Mucosa of descending colon (tissue), 3 donors: ENCODE measurements around the gene VSIR. TPM values are rescaled to one million over a fixed set of nuclear protein-coding genes. Genes with fewer than 3 reads are reported as not detected.
A peak's percentile ranks its signal among the peaks of the same experiment; 100 is the strongest.

Source experiments
- ATAC-seq: fragments of 200-7000 bp; cut with Tn5 transposase; one replicate; pipeline ENCODE4 v1.9.1; 2020; ENCODE audit warnings: mild to moderate bottlenecking, moderate library complexity
- DNase-seq, 3 donors: peaks; one replicate each; pipeline ENCODE4 v3.0.0-alpha.2; 2020
- H3K36me3 ChIP-seq: fragments of 200-600 bp; one replicate; pipeline ENCODE4 v1.8.0; 2021; ENCODE audit warnings: low read depth, mild to moderate bottlenecking
- H3K4me1 ChIP-seq: fragments of 200-600 bp; one replicate; pipeline ENCODE4 v1.8.0; 2021; ENCODE audit warnings: low read depth, mild to moderate bottlenecking
- H3K4me3 ChIP-seq: fragments of 200-600 bp; one replicate; pipeline ENCODE4 v1.8.0; 2021; ENCODE audit warnings: mild to moderate bottlenecking
- H3K9me3 ChIP-seq: fragments of 200-600 bp; one replicate; pipeline ENCODE4 v1.8.0; 2021; ENCODE audit warnings: mild to moderate bottlenecking
- CTCF ChIP-seq: fragments of 200-600 bp; IDR thresholded peaks from one replicate; pipeline ENCODE4 v1.8.0; 2022; ENCODE audit warnings: antibody characterized with exemption, mild to moderate bottlenecking
- intact Hi-C, 2 donors: fragments of 100-400 bp; cut with DNase I in 1 of 2; cut with micrococcal nuclease in 1 of 2; formaldehyde crosslinking; loops; one replicate each; pipeline versions ENCODE4 v1.11.0 to v1.11.1; 2022; cut with DNase I, micrococcal nuclease
- total RNA-seq, 3 donors: library from RNA; stranded (reverse); fragmentation: NEBNext Ultra II Directional in 2 of 3; extraction: Animal tissue kit (Norgen Biotek cat#: 25700) in 2 of 3; gene quantifications; one replicate each; pipeline versions ENCODE4 v1.2.1 to v1.2.4, GENCODE V29; 2021 to 2023
- donor health status: DM: no; HTN: no; CAD: no; lungs with moderate emphysema.
- donor health status: DM: no; HTN: no; CAD: no.
- donor health status: DM: no; HTN: yes; CAD: no.

Gene VSIR
- total RNA-seq, 3 donors from 2014 or later = 48.1 to 71.0 (median 60.7) TPM

GRCh38 chr10:71743866-71744265 is 29.5 kb downstream of the VSIR start:
- peaks cover 36% of the 10 kb centered on the region for H3K4me1 ChIP-seq
- no peak for ATAC-seq

GRCh38 chr10:71743089-71743838 is 30.1 kb downstream of the VSIR start:
- ATAC-seq (no peak), DNase-seq (peak in 1 of 3 donors; percentile 17)
- TF ChIP-seq CTCF = no peak
- Histone ChIP-seq H3K36me3 (no peaks in the 10 kb centered on the region), H3K4me1 (peaks cover 30% of the 10 kb centered on the region), H3K9me3 (no peaks in the 10 kb centered on the region), H3K4me3 (no peak overlapping the region)
- intact Hi-C loops = no loop called here

More at GRCh38 chr10:71743866-71744265, 29.5 kb downstream of the VSIR start:
- no peak overlapping the region for H3K4me3 ChIP-seq
- DNase-seq = no peak
- intact Hi-C loops = no loop called here
- H3K36me3 ChIP-seq = no peaks in the 10 kb centered on the region
- no peaks in the 10 kb centered on the region for H3K9me3 ChIP-seq
- no peak for TF ChIP-seq CTCF

GRCh38 chr10:71742301-71743088 is 30.8 kb downstream of the VSIR start:
- intact Hi-C loops = no loop called here
- no peaks in the 10 kb centered on the region for H3K9me3 ChIP-seq
- no peaks in the 10 kb centered on the region for H3K36me3 ChIP-seq
- TF ChIP-seq CTCF = no peak
- ATAC-seq = no peak
- DNase-seq = peak in 1 of 3 donors; percentile 43
- H3K4me1 ChIP-seq = peaks cover 26% of the 10 kb centered on the region
- no peak overlapping the region for H3K4me3 ChIP-seq

- H3K4me1 ChIP-seq = peaks cover 26% of the 10 kb centered on the region
- no peak overlapping the region for H3K4me3 ChIP-seq
- ATAC-seq = no peak
- DNase-seq = peak in 1 of 3 donors; percentile 32
- TF ChIP-seq CTCF = no peak
- intact Hi-C loops = no loop called here
- H3K9me3 ChIP-seq = no peaks in the 10 kb centered on the region
- H3K36me3 ChIP-seq = no peaks in the 10 kb centered on the region
Observed at GRCh38 chr10:71741671-71742070, 31.6 kb downstream of the VSIR start.

- DNase-seq (no peak), ATAC-seq (no peak)
- Histone ChIP-seq H3K9me3 (no peaks in the 10 kb centered on the region), H3K4me3 (no peak overlapping the region), H3K36me3 (no peaks in the 10 kb centered on the region), H3K4me1 (peaks cover 26% of the 10 kb centered on the region)
- no peak for TF ChIP-seq CTCF
- intact Hi-C loops = no loop called here
Observed at GRCh38 chr10:71741029-71741428, 32.3 kb downstream of the VSIR start.
